Testis (tissue), 2 donors: Measurements from ENCODE around the gene FAT3.

ENCODE experiments used
- POLR2A ChIP-seq: fragments of 450-650 bp; IDR thresholded peaks from one replicate; pipeline ENCODE4 v1.6.1; 2017; ENCODE audit warnings: antibody characterized with exemption, mild to moderate bottlenecking, moderate library complexity
- TF ChIP-seq, protein P1 (sequence below), 3 experiments: fragments of 450-650 bp in 2 of 3; fragments of 200-600 bp in 1 of 3; sonication (generic) in 1 of 3; IDR thresholded peaks; one replicate each; pipeline ENCODE4 v1.5.1; 2016 to 2019; ENCODE audit warnings: antibody characterized with exemption in 3 of 3, mild to moderate bottlenecking in 2 of 3, moderate library complexity in 1 of 3

DNA sequence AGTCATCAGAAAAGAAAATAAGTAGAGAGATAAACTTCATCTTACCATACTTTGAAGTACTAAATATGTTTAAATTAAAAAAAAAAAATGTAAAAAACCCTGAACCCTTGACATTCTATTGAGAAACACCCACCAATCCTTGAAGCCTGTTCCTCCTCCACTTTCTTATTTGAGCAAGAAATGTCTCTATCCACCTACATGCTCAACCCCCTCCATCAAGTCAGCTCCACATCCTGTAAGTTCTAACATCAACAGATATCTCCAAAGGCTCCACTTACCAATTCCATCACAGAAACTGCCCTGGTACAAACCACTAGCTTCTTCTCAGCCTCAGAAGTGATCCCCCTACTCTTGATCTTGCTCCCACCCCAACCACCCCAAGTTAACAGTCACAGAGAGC, 32.5 kb upstream of the FAT3 start:
- TF ChIP-seq, protein P1, sequence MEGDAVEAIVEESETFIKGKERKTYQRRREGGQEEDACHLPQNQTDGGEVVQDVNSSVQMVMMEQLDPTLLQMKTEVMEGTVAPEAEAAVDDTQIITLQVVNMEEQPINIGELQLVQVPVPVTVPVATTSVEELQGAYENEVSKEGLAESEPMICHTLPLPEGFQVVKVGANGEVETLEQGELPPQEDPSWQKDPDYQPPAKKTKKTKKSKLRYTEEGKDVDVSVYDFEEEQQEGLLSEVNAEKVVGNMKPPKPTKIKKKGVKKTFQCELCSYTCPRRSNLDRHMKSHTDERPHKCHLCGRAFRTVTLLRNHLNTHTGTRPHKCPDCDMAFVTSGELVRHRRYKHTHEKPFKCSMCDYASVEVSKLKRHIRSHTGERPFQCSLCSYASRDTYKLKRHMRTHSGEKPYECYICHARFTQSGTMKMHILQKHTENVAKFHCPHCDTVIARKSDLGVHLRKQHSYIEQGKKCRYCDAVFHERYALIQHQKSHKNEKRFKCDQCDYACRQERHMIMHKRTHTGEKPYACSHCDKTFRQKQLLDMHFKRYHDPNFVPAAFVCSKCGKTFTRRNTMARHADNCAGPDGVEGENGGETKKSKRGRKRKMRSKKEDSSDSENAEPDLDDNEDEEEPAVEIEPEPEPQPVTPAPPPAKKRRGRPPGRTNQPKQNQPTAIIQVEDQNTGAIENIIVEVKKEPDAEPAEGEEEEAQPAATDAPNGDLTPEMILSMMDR (IDR thresholded peaks at IDR 0.05): no peak
- no peak for TF ChIP-seq POLR2A
